Fibroblast of mammary gland (primary cell): ENCODE results near the gene MEF2D.

ENCODE experiments used
- DNase-seq: peaks from one replicate; pipeline ENCODE4 v3.0.0-alpha.2; 2010; ENCODE audit warnings: low read depth
- H3K4me3 ChIP-seq: 2 replicates; pipeline ENCODE4 v1.5.1; 2011; ENCODE audit warnings: low read depth, mild to moderate bottlenecking, low read length, moderate library complexity; ENCODE audit not compliant: control insufficient read depth
- TF ChIP-seq, protein P1 (sequence below): conservative IDR thresholded peaks from 2 replicates; pipeline ENCODE4 v1.5.1; 2011; ENCODE audit warnings: low read depth, low read length, inconsistent platforms; ENCODE audit not compliant: control insufficient read depth, insufficient read depth

The MEF2D gene

GRCh38 chr1:156495401-156496140 is 5.0 kb downstream of the MEF2D start:
- DNase-seq = peak; percentile 54
- TF ChIP-seq, protein P1, sequence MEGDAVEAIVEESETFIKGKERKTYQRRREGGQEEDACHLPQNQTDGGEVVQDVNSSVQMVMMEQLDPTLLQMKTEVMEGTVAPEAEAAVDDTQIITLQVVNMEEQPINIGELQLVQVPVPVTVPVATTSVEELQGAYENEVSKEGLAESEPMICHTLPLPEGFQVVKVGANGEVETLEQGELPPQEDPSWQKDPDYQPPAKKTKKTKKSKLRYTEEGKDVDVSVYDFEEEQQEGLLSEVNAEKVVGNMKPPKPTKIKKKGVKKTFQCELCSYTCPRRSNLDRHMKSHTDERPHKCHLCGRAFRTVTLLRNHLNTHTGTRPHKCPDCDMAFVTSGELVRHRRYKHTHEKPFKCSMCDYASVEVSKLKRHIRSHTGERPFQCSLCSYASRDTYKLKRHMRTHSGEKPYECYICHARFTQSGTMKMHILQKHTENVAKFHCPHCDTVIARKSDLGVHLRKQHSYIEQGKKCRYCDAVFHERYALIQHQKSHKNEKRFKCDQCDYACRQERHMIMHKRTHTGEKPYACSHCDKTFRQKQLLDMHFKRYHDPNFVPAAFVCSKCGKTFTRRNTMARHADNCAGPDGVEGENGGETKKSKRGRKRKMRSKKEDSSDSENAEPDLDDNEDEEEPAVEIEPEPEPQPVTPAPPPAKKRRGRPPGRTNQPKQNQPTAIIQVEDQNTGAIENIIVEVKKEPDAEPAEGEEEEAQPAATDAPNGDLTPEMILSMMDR = no peak
- H3K4me3 ChIP-seq = no peak overlapping the region

GRCh38 chr1:156494309-156494895 is 6.2 kb downstream of the MEF2D start:
- TF ChIP-seq, protein P1 = no peak
- H3K4me3 ChIP-seq = no peak overlapping the region
- no peak for DNase-seq

DNA sequence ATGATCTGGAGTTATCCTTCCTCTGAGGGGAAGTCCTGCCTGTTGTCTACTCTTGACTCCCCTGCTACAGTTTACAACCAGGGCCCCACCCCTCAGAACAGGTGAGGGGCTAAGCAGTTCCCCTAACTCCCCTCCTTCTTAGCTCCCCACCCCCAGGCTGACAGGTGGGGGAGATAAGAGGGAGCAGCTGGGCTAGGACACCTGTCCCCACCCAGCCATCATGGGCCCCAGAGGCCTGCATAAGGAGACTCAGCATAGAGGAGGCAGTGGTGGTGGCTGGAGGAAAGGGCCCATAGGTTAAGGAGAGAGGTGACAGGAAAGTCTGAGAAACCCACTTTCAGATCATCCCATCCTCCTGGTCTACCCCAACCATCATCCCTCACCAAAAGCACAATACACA is 6.8 kb downstream of the MEF2D start:
- DNase-seq = no peak
- TF ChIP-seq, protein P1 = no peak
- no peak overlapping the region for H3K4me3 ChIP-seq

- TF ChIP-seq, protein P1 = no peak
- no peak overlapping the region for H3K4me3 ChIP-seq
- DNase-seq = no peak
Measured at GRCh38 chr1:156493154-156493631, 7.4 kb downstream of the MEF2D start.

DNA sequence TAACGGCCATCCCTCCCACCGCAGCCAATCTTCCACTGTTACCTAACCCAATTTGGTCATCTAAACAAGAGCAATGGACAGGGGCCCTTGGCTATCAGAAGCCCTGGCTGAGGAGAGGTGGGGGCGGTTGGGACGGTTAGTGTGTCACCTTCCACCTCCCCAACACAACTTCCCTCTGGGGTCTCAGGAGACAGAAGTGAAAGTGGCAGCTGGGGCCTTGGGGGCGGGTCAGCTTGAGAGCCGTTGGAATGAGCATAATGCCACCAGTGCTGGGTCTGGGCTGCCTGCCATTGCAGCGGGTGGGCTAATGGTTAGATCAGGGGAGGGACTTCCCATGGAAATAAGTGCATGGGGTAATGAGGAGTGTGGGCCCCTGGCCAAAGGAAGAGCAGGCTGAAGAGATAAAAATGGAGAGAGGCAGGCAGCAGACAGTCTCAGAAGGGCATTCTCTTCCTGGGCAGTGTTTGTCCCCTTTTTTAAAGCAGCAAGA is 7.9 kb downstream of the MEF2D start:
- TF ChIP-seq, protein P1 = no peak
- DNase-seq = no peak
- no peak overlapping the region for H3K4me3 ChIP-seq

DNA sequence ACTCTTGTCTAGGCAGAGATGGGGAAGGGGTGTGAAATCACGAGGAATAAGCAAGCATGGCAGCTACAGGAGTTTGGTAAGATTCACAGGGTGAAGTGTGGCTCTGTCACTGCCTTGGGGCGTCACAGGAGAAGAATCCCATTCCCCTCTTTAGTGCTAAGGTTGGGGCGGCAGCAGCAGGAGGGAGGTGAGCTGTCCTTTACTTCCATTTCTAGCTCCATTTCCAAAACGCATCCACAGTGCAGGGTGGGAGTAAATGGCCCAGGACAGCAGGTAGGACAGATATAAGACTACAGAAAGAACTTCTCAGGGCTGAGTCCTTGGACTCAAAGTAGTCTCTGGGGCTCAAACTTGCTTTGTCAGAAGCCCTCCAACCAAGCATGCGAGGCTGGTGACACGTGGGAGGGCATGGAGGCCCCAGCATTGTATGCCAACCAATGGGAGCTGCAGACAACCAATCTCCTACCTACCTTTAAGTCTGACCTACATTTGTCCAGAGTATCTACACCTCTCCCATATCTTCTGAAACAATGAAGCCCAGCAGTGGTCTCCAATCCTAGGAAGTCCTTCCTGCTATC is 8.5 kb downstream of the MEF2D start:
- DNase-seq = no peak
- no peak overlapping the region for H3K4me3 ChIP-seq
- TF ChIP-seq, protein P1 = no peak
